Measurements from ENCODE around the gene PHACTR3.

DNA sequence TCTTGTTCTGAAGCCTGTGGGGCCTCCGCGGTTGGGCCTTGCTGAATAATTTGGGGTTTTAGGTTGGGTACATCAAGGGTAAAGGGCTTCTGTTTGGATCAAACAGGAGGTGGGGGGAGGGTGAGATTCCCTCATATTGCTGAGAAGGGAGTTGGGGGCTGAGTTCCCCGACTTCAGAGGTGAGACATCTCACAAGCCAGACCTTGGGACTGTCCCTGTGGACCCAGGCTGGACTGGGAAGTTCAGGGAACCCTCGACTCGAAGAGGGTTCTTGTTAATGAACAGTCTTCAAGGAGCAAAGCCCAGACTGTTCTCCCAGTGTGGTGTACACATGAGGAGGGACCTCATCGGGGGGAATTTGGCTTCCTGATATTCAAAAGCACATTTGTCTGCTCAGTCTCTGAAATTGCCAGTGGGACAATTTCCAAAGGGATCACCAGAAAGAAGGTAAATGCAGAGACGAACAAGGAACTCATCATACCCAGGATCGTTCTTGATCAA is 210.6 kb downstream of the PHACTR3 start:
- TF ChIP-seq CTCF (IDR thresholded peaks at IDR 0.05) (no peak), EZH2 (IDR thresholded peaks at IDR 0.05) (no peak)

Measured in neural progenitor cell (in vitro differentiated cells).